DOHH2 (cell line): Measurements from ENCODE around the gene DOHH.

Source experiments
- H3F3A ChIP-seq: fragments of 200-600 bp; sonication (generic), shearing (Covaris generic); 2 replicates; pipeline ENCODE4 v1.6.0; 2016; ENCODE audit warnings: antibody characterized with exemption, mild to moderate bottlenecking; ENCODE audit not compliant: control insufficient read depth, insufficient read depth
- H3K27ac ChIP-seq: fragments of 200-600 bp; sonication (generic); 2 replicates; pipeline ENCODE4 v1.5.1; 2014; ENCODE audit warnings: low read depth, mild to moderate bottlenecking, low read length, moderate library complexity
- H3K27me3 ChIP-seq: fragments of 200-600 bp; sonication (generic); 2 replicates; pipeline ENCODE4 v1.6.1; 2014; ENCODE audit warnings: mild to moderate bottlenecking, low read length, mixed read lengths; ENCODE audit not compliant: control insufficient read depth
- H3K36me3 ChIP-seq: fragments of 200-600 bp; sonication (generic); 2 replicates; pipeline ENCODE4 v1.6.1; 2014; ENCODE audit warnings: mild to moderate bottlenecking, low read length, moderate library complexity, mixed read lengths; ENCODE audit not compliant: control insufficient read depth
- H3K4me1 ChIP-seq: fragments of 200-600 bp; sonication (generic); 2 replicates; pipeline ENCODE4 v1.6.1; 2014; ENCODE audit warnings: mild to moderate bottlenecking, low read length, mixed read lengths; ENCODE audit not compliant: control insufficient read depth
- H3K4me2 ChIP-seq: fragments of 200-600 bp; sonication (generic); 2 replicates; pipeline ENCODE4 v1.6.0; 2014; ENCODE audit warnings: mild to moderate bottlenecking, low read length, moderate library complexity
- H3K4me3 ChIP-seq: fragments of 200-600 bp; sonication (generic); 2 replicates; pipeline ENCODE4 v1.5.1; 2014; ENCODE audit warnings: mild to moderate bottlenecking, low read length, mixed read lengths
- H3K79me2 ChIP-seq: fragments of 200-600 bp; sonication (generic); 2 replicates; pipeline ENCODE4 v1.6.1; 2014; ENCODE audit warnings: mild to moderate bottlenecking, low read length, mixed read lengths; ENCODE audit not compliant: control insufficient read depth
- H3K9me2 ChIP-seq: fragments of 200-600 bp; sonication (generic); replicated peaks from 2 replicates; pipeline ENCODE4 v1.6.1; 2014; ENCODE audit warnings: mild to moderate bottlenecking, low read length, mixed read lengths; ENCODE audit not compliant: control insufficient read depth
- H3K9me3 ChIP-seq: fragments of 200-600 bp; sonication (generic); 2 replicates; pipeline ENCODE4 v1.6.1; 2014; ENCODE audit warnings: antibody characterized with exemption, low read length, mixed read lengths; ENCODE audit not compliant: control insufficient read depth, insufficient read depth
- H4K20me1 ChIP-seq: fragments of 200-600 bp; sonication (generic); 2 replicates; pipeline ENCODE4 v1.6.0; 2014; ENCODE audit warnings: low read depth, mild to moderate bottlenecking, antibody characterized with exemption, low read length, moderate library complexity; ENCODE audit not compliant: control insufficient read depth, insufficient read depth
- CTCF ChIP-seq: fragments of 200-600 bp; sonication (generic); IDR thresholded peaks from one replicate; pipeline ENCODE4 v1.5.1; 2014; ENCODE audit warnings: antibody characterized with exemption, mild to moderate bottlenecking, low read depth, low read length; ENCODE audit not compliant: poor library complexity, severe bottlenecking
- EZH2phosphoT487 ChIP-seq: fragments of 200-600 bp; sonication (generic); IDR thresholded peaks from 2 replicates; pipeline ENCODE4 v1.6.1; 2017; ENCODE audit warnings: borderline replicate concordance, mild to moderate bottlenecking, antibody characterized with exemption, low read length, moderate library complexity, mixed read lengths

Gene DOHH

DNA sequence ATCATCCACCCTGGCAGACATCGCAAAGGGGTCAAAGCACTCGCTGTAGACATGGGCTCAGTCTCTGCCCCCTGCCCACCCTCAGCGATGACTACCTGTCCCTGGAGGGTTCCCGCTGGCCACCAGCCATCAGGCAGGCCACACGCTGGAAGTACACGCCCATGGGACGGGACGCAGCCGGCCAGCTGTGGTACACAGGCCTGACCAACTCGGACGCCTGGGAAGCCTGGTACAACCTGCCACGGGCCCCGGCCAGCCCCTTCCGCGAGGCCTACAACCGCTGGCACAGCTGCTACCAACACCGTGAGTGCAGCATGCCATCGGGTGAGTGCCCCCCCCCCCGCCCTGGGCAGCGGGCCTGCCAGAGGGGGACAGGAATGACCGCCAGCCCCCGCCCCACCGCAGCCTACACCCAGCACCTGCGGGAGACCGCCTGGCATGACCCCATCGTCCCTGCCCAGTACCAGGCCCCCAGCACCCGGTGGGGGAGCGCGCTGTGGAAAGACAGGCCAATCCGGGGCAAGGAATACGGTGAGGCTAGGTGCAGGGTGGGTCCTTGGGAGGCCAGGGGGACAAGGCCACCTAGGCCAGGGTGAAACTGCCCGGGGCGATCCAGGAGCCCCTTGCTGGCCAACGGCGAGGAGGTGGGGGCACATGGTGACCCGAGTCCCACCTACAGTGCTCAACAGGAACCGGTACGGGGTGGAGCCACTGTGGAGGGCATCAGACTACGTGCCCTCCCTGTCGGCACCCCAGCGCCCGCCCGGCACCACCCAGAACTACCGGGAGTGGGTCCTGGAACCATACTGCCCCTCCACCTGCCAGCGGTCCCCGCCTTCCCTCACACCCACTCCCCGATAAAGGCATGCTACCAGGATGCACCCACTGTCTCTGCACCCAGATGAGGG, 42.9 kb upstream of the DOHH start:
- Histone ChIP-seq H4K20me1 (peaks cover 8% of the 10 kb centered on the region; the same call in 1 of the 2 replicates), H3K79me2 (0 out of 2 replicates have a peak, but pooled peaks cover 2% of the 10 kb centered on the region), H3F3A (peaks cover 9% of the 10 kb centered on the region), H3K9me2 (no peaks in the 10 kb centered on the region), H3K36me3 (peaks cover 52% of the 10 kb centered on the region), H3K4me1 (no peaks in the 10 kb centered on the region), H3K9me3 (no peaks in the 10 kb centered on the region), H3K27me3 (no peaks in the 10 kb centered on the region), H3K4me3 (no peak overlapping the region), H3K4me2 (no peak overlapping the region), H3K27ac (no peak overlapping the region)
- TF ChIP-seq CTCF (no peak), EZH2phosphoT487 (no peak)

- Histone ChIP-seq H3K4me3 (no peak overlapping the region), H3K4me2 (no peak overlapping the region), H3K9me2 (no peaks in the 10 kb centered on the region), H3F3A (peaks cover 5% of the 10 kb centered on the region; the same call in 1 of the 2 replicates), H3K79me2 (no peaks in the 10 kb centered on the region), H3K36me3 (peaks cover 38% of the 10 kb centered on the region), H3K27me3 (no peaks in the 10 kb centered on the region), H3K27ac (no peak overlapping the region), H3K9me3 (no peaks in the 10 kb centered on the region), H3K4me1 (no peaks in the 10 kb centered on the region), H4K20me1 (no peaks in the 10 kb centered on the region)
- TF ChIP-seq EZH2phosphoT487 (no peak), CTCF (no peak)
Observed at GRCh38 chr19:3539756-3540118, 39.3 kb upstream of the DOHH start.

- Histone ChIP-seq H3F3A (peaks cover 5% of the 10 kb centered on the region; the same call in 1 of the 2 replicates), H4K20me1 (no peaks in the 10 kb centered on the region), H3K27ac (no peak within 1 kb of the TSS), H3K27me3 (no peaks in the 10 kb centered on the region), H3K4me2 (no peak within 1 kb of the TSS), H3K4me1 (no peaks in the 10 kb centered on the region), H3K9me2 (no peaks in the 10 kb centered on the region), H3K36me3 (peaks cover 38% of the 10 kb centered on the region), H3K9me3 (no peaks in the 10 kb centered on the region), H3K79me2 (no peaks in the 10 kb centered on the region), H3K4me3 (no peak within 1 kb of the TSS)
- no peak for TF ChIP-seq CTCF
- no peak for TF ChIP-seq EZH2phosphoT487
Observed at GRCh38 chr19:3538965-3539755, 38.7 kb upstream of the DOHH start, which contains the start of gene TEKTIP1. TEKTIP1 (plus strand) TSS chr19:3539174; CDS start chr19:3539178, 4 bp downstream.
